Stimulated activated CD4-positive, alpha-beta T cell treated with anti-CD3 and anti-CD28 coated beads, Interleukin-15, amount 100 ng/mL, for 48 hours (primary cell): ENCODE data around the gene CD247.

Experiments
- DNase-seq, 2 donors: peaks; one replicate each; pipeline ENCODE4 v3.0.0-alpha.2; 2020; ENCODE audit warnings: low read depth in 2 of 2

The CD247 gene

DNA sequence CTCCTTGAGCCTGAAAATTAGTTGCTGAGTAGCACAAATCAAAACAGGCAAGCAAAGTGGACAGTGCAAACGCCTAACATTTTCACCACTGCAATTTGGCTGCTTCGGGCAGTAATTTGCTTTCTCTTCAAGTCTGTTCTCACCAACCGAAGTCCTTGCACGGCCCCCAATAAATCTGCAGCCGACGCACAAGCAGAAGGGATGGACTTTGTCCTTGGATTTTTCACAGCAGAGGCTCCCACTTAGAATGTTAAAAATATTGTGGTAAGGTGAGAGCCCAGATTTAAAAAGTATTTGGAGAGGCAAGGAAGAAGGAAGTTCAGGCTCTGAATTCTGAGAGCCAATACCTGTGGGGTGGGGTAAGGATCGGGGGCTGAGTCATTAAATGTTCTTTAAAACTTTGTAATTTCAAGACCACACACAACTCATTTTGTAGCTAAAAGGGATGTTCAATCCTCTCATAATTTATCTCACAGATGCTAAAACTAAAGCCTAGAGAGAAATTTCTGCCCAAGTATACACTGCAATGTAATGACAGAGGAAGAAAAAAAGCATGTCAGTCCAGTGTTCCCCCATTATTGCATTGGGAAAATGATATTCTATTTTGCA is 6.2 kb downstream of the CD247 start:
- DNase-seq, result no peak

DNA sequence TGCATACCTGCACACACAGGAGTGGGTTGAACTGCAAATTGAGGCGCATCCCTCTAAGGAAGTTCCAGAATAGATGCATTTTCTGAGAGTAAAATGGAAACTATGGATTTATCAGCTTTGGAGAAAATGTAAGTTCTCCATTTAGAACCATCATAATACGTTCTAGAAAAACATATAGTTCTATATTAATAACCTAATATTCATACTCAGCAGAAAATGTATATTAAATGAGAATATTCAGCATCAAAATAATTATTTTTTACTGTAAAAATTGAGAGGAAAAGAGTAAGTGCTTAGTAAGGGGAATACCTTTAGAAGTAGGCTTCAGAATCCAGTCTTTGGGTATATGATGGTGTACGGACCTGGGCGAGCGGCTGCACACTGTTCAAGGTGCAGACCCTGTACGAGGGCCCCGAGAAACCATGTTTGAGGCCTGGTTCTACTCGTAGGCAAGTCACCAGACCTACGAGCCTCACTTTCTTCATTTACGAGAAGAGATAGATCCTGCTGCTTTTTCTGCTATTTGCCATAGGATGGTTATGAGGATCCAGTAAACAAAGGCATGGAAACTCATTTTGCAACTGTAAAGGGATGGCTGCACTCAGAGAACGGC is 6.8 kb downstream of the CD247 start:
- DNase-seq, result no peak

DNA sequence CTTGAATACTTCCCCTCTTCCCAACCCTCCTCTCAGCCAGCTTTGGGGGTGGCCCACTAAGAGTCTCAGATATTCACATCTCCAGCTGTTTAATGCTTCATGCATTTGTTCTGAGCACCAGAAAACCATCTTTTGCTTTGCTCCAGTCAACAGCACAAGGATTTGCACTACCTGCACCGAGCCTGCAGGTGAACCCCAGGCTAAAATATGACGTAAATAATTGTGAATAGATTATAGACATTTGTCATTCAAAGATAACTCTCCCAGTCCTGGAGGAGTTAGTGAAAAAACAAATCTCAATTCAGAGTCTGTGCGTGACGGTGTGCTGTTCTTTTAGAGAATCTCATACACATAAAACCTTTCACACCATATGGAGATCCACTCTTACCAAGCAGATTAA is 7.4 kb downstream of the CD247 start:
- no peak for DNase-seq

DNA sequence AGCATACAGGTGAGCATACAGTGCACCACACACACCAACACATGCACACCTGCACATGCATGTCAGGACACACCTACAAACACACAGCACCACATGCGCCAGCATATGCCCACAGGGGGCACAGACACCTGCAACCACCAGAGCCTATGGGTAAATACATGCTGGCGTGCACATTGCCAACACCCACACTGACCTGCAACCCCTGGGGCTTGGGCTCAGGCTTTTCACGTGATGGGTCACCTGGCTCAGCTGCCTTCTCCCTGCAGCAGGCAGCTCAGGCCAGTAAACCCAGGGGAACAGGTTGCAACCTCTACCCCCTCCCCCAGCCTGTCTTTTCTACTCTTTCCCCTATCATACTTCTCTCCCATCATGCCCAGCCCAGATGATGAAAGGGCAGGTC is 8.1 kb downstream of the CD247 start:
- DNase-seq, result no peak

DNA sequence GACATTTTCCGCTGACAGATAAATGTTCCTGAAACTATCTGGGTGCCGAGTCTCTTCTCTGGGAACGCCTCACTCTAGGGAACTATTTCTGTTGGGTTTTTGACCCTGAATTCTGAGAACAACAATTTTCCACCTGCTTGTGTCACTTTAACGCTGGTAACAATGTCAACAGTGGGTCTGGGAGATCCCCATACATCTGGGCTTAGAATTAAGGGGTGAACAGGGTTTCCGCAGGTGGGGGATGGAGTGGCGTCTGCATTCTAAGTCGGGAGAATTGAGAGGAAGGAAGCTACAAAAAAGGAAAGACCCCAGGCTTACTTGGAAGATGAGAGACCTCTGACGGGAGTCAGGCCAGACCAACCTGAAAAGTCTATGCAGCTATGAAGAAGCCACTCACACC is 8.7 kb downstream of the CD247 start:
- DNase-seq, result no peak

GRCh38 chr1:167507719-167508118 is 10.6 kb downstream of the CD247 start:
- no peak for DNase-seq

DNA sequence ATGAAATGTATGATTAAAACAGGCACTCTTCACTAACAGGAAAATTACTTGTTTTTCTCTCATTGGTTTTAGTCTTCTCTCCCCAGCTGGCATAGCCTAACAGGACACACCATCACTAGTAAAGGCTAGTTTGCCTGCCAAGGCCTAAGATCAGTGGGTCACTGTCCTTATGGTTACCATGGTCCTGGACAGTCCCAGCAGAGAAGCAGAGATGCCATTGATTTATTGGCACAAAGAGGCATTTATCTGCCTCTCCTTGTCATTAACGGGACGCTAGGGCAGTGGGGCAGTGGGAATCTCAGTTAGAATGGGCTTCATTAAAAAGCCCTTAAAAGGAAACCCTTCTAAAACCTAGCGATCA is 13.9 kb downstream of the CD247 start:
- DNase-seq, result no peak

DNA sequence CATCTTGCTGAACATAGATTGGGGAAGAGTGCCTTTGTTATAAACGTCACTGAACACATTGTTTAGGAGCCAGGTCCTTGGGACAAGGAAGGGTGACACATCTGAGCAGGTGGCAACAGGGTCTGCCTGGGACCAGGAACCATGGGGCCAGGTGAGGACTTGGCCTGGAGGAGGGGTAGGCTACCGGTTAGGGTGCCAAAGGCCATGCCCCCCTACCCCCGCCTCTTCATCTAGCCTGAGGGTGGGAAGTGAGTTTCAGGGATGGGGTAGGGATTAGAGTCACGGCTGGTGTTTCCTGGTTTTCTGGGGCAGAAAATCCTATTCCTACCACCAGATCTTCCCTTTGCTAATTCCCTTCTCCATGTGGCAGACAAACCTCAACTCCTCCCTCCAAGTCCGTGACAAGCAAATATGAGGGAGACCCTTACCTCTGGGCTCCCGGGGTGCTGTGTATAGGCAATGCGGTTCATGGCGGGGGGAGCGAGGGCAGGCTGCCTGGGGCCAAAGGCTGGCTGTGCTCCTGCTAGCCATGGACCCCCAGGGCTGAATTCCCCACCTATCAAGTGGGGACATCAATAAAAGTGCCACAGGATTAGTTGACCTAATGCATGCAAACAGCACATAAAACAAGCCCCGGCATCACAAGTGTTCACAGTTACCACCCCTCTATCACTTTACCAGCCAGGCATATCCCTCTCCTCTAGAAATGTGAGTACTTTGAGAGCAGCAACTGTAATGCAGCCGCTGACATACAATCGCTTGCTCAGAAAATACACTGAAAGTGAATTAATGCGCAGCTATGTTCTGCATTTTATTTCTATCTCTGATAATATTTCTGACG is 14.5 kb downstream of the CD247 start:
- DNase-seq, result no peak

DNA sequence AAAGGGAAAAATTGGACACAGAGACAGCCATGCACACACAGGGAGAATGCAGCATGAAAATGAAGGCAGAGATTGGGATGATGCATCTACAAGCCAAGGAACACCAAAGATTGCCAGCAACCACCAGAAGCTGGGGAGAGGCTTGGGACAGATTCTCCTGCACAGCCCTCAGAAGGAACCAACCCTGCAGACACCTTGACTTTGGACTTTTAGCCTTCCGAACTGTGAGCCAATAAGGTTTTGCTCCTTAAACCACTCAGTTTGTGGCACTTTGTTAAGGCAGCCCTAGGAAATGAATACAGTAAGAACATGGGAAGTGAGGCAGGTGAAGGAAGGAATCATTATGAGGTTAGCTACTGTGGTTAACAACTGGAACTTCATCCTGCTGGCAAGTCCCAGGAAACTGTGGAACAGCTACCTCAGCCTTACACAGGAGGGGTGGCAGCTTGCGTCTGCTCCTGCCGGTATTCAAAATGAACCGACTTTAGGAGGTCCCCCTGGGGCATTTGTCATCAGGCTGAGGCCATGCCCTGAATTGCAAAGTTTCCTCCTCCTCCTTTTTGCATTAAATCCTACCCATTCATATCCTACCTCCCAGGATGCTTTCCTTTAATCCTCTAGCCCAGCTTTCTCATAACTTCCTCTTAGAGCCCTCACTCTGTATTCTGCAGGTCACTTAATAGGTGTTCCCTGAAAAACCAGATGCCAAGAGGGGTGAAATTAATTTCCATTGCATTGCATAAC is 15.4 kb downstream of the CD247 start:
- no peak for DNase-seq

- no peak for DNase-seq
Observed at GRCh38 chr1:167502192-167502551, 16.2 kb downstream of the CD247 start.

DNA sequence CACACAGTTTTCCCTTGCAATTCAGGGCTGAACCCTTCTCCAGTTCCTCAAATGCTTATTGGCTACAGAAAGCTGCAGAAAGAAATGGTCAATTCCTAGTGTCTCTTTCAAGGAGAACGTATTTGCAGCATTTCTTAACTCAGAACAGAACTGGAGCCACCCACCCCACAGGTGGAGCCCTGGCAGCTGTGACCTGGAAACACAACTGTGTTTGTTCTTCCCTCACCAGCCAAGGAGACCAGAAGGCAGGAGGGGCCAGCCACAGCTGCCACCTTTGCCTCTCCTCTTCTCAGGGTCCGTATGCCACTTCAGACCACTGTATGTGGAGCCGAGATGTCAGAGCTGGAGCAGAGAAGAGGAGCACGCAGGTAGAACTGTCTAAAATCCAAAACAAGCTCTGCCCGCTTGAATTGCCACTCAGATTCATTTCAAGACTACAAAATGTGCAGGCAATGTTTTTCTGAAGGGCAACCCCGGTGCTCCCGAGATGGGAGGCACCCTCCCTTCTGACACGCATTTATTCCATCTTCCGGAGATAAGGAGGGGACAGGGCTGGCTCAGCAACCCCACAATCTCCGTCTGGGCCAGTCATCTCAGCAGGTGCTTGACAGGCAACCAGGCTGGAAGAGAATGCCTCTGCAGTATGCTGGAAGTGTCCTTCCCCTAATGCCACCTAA is 16.7 kb downstream of the CD247 start:
- peak; percentile 60 to 66 for DNase-seq

DNA sequence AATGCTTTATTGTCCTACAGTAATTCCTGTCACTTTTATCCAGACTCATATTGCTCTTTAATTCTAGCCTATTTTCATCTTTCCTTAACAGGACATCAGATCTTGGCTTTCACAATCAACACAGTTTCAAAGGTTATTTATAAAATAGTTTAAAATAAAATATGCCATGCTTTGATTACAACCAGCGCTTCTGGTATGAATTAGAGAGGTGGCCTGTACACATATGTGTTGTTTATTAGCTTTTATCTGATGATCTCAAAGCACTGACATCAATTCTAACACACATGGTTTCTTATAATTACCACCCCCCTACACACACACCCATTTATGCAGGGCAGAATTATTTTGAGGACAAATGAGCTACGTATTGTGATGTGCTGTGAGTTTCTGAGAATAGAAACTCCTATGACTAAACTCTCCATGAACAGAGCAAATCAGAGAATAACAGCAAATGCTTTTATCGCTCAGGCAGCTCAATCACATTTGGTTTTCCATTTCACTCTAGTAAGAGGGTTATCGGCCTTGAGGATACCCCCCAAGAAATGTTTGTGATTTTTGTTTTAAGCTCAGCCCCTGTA is 18.0 kb downstream of the CD247 start:
- DNase-seq, result no peak

- no peak for DNase-seq
Observed at GRCh38 chr1:167499664-167500101, 18.6 kb downstream of the CD247 start.

GRCh38 chr1:167499106-167499505 is 19.2 kb downstream of the CD247 start:
- no peak for DNase-seq

GRCh38 chr1:167496797-167497619 is 21.3 kb downstream of the CD247 start:
- DNase-seq, result no peak

DNA sequence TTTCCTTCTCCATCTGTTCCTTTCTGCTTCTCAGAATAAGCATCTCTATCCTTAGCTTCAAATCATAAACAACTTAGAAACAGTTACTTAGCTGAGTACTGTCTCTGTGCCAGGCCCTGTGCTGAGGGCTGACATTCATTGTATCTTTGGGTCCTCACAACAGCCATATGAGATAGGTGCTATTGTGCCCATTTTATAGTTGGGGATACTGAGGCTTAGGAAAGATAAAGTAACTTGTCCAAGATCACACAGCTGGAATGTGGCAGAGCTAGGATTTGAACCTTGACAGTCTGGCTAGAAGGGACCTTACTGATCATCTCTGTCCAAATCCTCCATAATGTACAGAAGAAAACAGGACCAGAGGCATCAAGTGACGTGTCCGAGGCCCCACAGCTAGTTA is 25.0 kb downstream of the CD247 start:
- DNase-seq, result no peak

DNA sequence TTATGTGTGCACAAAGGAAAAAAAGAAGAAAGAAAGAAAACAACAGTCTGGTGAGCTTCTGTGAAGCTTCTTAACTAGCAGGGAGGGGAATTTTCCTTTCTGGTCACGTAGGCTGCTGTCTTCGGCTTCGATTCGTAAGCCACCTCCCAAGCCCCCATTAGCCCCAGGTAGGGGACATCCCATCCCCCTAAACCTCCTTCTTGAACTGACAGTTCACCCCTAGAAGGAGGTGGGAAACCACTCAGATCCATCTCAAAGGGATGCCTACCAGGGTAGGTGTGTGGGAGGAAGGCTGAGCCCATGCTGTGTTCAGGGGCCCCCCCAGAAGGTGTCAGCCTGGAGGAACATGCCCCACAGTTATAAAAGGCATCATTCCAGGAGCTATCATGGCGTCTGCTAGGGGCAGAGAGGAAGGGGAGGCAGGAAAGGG is 25.8 kb downstream of the CD247 start:
- no peak for DNase-seq

GRCh38 chr1:167491586-167492461 is 26.5 kb downstream of the CD247 start:
- no peak for DNase-seq

DNA sequence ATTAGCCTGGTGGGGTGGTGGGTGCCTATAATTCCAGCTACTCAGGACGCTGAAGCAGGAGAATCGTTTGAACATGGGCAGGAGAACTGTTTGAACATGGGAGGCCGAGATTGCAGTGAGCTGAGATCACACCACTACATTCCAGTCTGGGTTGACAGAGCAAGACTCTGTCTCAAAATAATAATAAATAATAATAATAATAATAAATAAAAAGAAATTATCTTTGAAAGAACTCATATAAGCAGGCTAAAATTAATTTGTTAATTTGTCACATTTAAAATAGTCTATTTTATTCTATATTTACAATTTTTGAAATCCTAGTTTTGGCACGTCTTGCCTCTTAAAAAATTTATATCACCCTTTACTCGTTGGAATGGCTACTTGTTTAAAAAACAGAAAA is 27.6 kb downstream of the CD247 start:
- no peak for DNase-seq
